K562 (cell line): ENCODE results near the gene NSMCE1. TPM values are rescaled to one million over a fixed set of nuclear protein-coding genes. Genes with fewer than 3 reads are reported as not detected.
"Not testable (repeated sequence)": the region's sequence is repeated elsewhere in the genome, so short reads cannot be mapped to it uniquely, and the experiment has no call there.

Experiments used
- ATAC-seq: fragments of 200-7000 bp; cut with Tn5 transposase; 3 replicates; pipeline ENCODE4 v1.9.1; 2020; ENCODE audit warnings: moderate library complexity
- BruUV-seq: library from RNA; stranded (reverse); fragments of 400-500 nt; replicated peaks from 2 replicates; lab custom pipeline; 2021; lab: Mats Ljungman, UMichigan
- CTCF ChIA-PET: fragments of 300-600 bp; formaldehyde crosslinking; extraction: SDS; loops from one replicate; lab custom pipeline; 2021; ENCODE audit warnings: low intra/inter-chr PET ratio; lab: Yijun Ruan, JAX
- POLR2A ChIA-PET: fragments of 300-600, 350-650 bp; sonication (Branson Sonifier 250); formaldehyde crosslinking; extraction: SDS; loops from one replicate; lab custom pipeline; 2021; ENCODE audit warnings: antibody characterized with exemption, inconsistent platforms; lab: Yijun Ruan, JAX
- DNase-seq, 4 experiments: peaks; one replicate each; pipeline versions ENCODE4 v3.0.0 to v3.0.0-alpha.2; 2011 to 2018; ENCODE audit warnings: low spot score in 3 of 4, mixed read lengths in 3 of 4; ENCODE audit errors: extremely low read depth in 1 of 4
- FAIRE-seq: peaks from 2 replicates; lab custom pipeline; 2011; peaks lifted over from hg19 to GRCh38; lab: Jason Lieb, UNC
- H2AFZ ChIP-seq: 2 replicates; pipeline ENCODE4 v1.6.0; 2011; ENCODE audit warnings: low read depth, low read length, control low read depth, inconsistent platforms
- H3K27ac ChIP-seq: fragments of 200-600 bp; 3 replicates; pipeline ENCODE4 v1.8.0; 2011; ENCODE audit warnings: low read depth, mild to moderate bottlenecking, control low read depth, inconsistent platforms, low read length, moderate library complexity, mixed read lengths; ENCODE audit errors: extremely low read depth
- H3K27me3 ChIP-seq, 2 experiments: fragments of 300-600 bp in 1 of 2; 2 replicates in 1 of 2; 3 replicates in 1 of 2; pipeline versions ENCODE4 v1.6.0 to v1.8.0; 2011; ENCODE audit warnings: inconsistent platforms in 2 of 2, low read length in 2 of 2, mild to moderate bottlenecking in 1 of 2, mixed read lengths in 1 of 2, moderate library complexity in 1 of 2; ENCODE audit not compliant: control insufficient read depth in 2 of 2, insufficient read depth in 2 of 2
- H3K36me3 ChIP-seq: fragments of 300-600 bp; 3 replicates; pipeline ENCODE4 v1.8.0; 2011; ENCODE audit warnings: mild to moderate bottlenecking, low read length, inconsistent platforms; ENCODE audit not compliant: control insufficient read depth, insufficient read depth
- H3K4me1 ChIP-seq, 2 experiments: fragments of 200-600 bp in 1 of 2; replicated peaks in 1 of 2; 2 replicates in 1 of 2; 3 replicates in 1 of 2; pipeline versions ENCODE4 v1.5.1 to v1.8.0; 2011; ENCODE audit warnings: inconsistent platforms in 2 of 2, low read length in 2 of 2, mild to moderate bottlenecking in 1 of 2, mixed read lengths in 1 of 2, moderate library complexity in 1 of 2; ENCODE audit not compliant: control insufficient read depth in 2 of 2, insufficient read depth in 2 of 2
- H3K4me2 ChIP-seq: 2 replicates; pipeline ENCODE4 v1.6.1; 2011; ENCODE audit warnings: low read length, control low read depth, inconsistent platforms, mixed read lengths; ENCODE audit not compliant: insufficient read depth
- H3K4me3 ChIP-seq: fragments of 200-600 bp; sonication (generic), shearing (Covaris generic); 2 replicates; pipeline ENCODE4 v1.5.1; 2016; ENCODE audit warnings: control low read depth, inconsistent platforms
- H3K79me2 ChIP-seq: fragments of 200-600 bp; 3 replicates; pipeline ENCODE4 v1.8.0; 2011; ENCODE audit warnings: low read length, inconsistent platforms; ENCODE audit not compliant: control insufficient read depth, insufficient read depth
- H3K9ac ChIP-seq, 2 experiments: 2 replicates each; pipeline versions ENCODE4 v1.6.0 to v1.6.1; 2011; ENCODE audit warnings: low read depth in 2 of 2, low read length in 2 of 2, control low read depth in 1 of 2, inconsistent platforms in 1 of 2, mild to moderate bottlenecking in 1 of 2, mixed read lengths in 1 of 2; ENCODE audit not compliant: insufficient read depth in 1 of 2
- H3K9me1 ChIP-seq: one replicate; pipeline ENCODE4 v1.6.0; 2011; ENCODE audit warnings: inconsistent platforms, mild to moderate bottlenecking, low read length, moderate library complexity; ENCODE audit not compliant: control insufficient read depth, insufficient read depth
- H3K9me3 ChIP-seq: replicated peaks from 2 replicates; pipeline ENCODE4 v1.5.1; 2011; ENCODE audit warnings: low read depth, low read length, inconsistent platforms; ENCODE audit not compliant: control insufficient read depth, insufficient read depth
- H4K20me1 ChIP-seq: replicated peaks from 2 replicates; pipeline ENCODE4 v1.6.1; 2011; ENCODE audit warnings: low read length, inconsistent platforms, mixed read lengths; ENCODE audit not compliant: control insufficient read depth, insufficient read depth
- ZNF639 ChIP-seq, 2 experiments: fragments of 200-800 bp in 1 of 2; sonication (Bioruptor generic) in 1 of 2; sonication (generic) in 1 of 2; formaldehyde crosslinking in 1 of 2; IDR thresholded peaks in 1 of 2; conservative IDR thresholded peaks in 1 of 2; 2 replicates each; pipeline versions ENCODE4 v1.5.0 to v1.6.1; 2016 to 2020; ENCODE audit warnings: missing compliant biosample characterization in 1 of 2, missing genetic modification characterization in 1 of 2, missing genetic modification reagents in 1 of 2
- WGBS: fragments of 100-300 bp; shearing (Covaris generic); methylation state at CpG from one replicate; pipeline ENCODE4 v1.1.6; 2016; ENCODE audit warnings: low coverage, mixed read lengths; ENCODE audit not compliant: insufficient coverage; ENCODE audit errors: missing lambda C conversion rate; 5-methylcytosine and 5-hydroxymethylcytosine counted together
- in situ Hi-C: fragments of 300-500 bp; cut with MboI; formaldehyde crosslinking; loops from 4 replicates; pipeline ENCODE4 v1.15.0; 2018; ENCODE audit warnings: inconsistent platforms, mixed read lengths
- intact Hi-C: fragments of 100-400 bp; cut with micrococcal nuclease; formaldehyde crosslinking; loops from 2 replicates; pipeline ENCODE4 v1.14.2; 2022
- polyA plus RNA-seq, 8 experiments: library from polyadenylated mRNA; depleted of rRNA in 4 of 8; stranded (reverse) in 5 of 8; unstranded in 3 of 8; fragments of >200 nt; fragmentation: Nextera tagmentation in 2 of 8; fragmentation: Illumina TruSeq in 1 of 8; extraction: Ambion mirVana in 2 of 8; extraction: Trizol in 1 of 8; gene quantifications; 2 replicates each; pipeline versions ENCODE4 v1.2.1 to v1.2.3, GENCODE V29; 2011 to 2014; ENCODE audit warnings: inconsistent platforms in 1 of 8, missing spikeins in 1 of 8
- total RNA-seq, 7 experiments: library from RNA; depleted of rRNA in 6 of 7; stranded (reverse); fragments of >200 nt in 6 of 7; fragmentation: Illumina TruSeq in 2 of 7; extraction: Trizol in 2 of 7; gene quantifications; 2 replicates each; pipeline versions ENCODE4 v1.2.1 to v1.2.3, GENCODE V29; 2011 to 2021; ENCODE audit warnings: low replicate concordance in 1 of 7

Gene NSMCE1
- total and polyA plus RNA-seq, 9 of the 15 experiments (the other 6 are each of a cell fraction or from before 2014, with no cell fraction given), result 52.1 to 163 (median 61.5) TPM

- no peak for TF ChIP-seq ZNF639 (CRISPR knock-in tag; conservative IDR thresholded peaks at IDR 0.05 in 1 of 2, IDR thresholded peaks at IDR 0.05 in 1 of 2)
Observed at GRCh38 chr16:27208081-27208680, 60.4 kb downstream of the NSMCE1 start (continued).

GRCh38 chr16:27207121-27207520 is 61.5 kb downstream of the NSMCE1 start:
- H3K9me3 ChIP-seq, BruUV-seq, H3K9ac ChIP-seq, CTCF ChIA-PET, H4K20me1 ChIP-seq, H3K4me3 ChIP-seq, DNase-seq, H3K4me2 ChIP-seq, intact Hi-C loops, in situ Hi-C loops, FAIRE-seq, H2AFZ ChIP-seq, H3K27ac ChIP-seq, H3K27me3 ChIP-seq, H3K9me1 ChIP-seq, ATAC-seq, POLR2A ChIA-PET: not testable (repeated sequence)
- H3K79me2 ChIP-seq, result peaks cover 22% of the 10 kb centered on the region
- 83% methylated on average over 10 of the region's 10 CpGs for WGBS
- peaks cover 14 to 17% of the 10 kb centered on the region in 2 experiments for H3K4me1 ChIP-seq
- peaks cover 16% of the 10 kb centered on the region; the same call in 1 of the 3 replicates for H3K36me3 ChIP-seq
